WTC11 (cell line): Measurements from ENCODE around the gene LIN28A.

Experiments used
- CREB1 ChIP-seq: sonication (generic); formaldehyde crosslinking; IDR thresholded peaks from 2 replicates; pipeline ENCODE4 v1.8.0; 2023; ENCODE audit warnings: mild to moderate bottlenecking, missing genetic modification reagents
- CTCF ChIP-seq: fragments of 200-600 bp; IDR thresholded peaks from 2 replicates; pipeline ENCODE4 v1.8.0; 2022; ENCODE audit warnings: antibody characterized with exemption
- FOXK1 ChIP-seq: sonication (generic); formaldehyde crosslinking; IDR thresholded peaks from 2 replicates; pipeline ENCODE4 v1.8.0; 2022; ENCODE audit warnings: mild to moderate bottlenecking, moderate library complexity, missing genetic modification reagents
- HMGA2 ChIP-seq: fragments of 250-450 bp; sonication (Bioruptor Pico); IDR thresholded peaks from 2 replicates; pipeline ENCODE4 v1.4.0; 2021; ENCODE audit warnings: mild to moderate bottlenecking, moderate library complexity
- PREB ChIP-seq: sonication (generic); formaldehyde crosslinking; IDR thresholded peaks from 2 replicates; pipeline ENCODE4 v1.8.1; 2022; ENCODE audit warnings: mild to moderate bottlenecking, missing genetic modification reagents, moderate library complexity, borderline replicate concordance
- SP1 ChIP-seq: sonication (generic); formaldehyde crosslinking; conservative IDR thresholded peaks from 2 replicates; pipeline ENCODE4 v1.8.1; 2022; ENCODE audit warnings: missing genetic modification reagents
- ZBTB21 ChIP-seq: sonication (generic); formaldehyde crosslinking; IDR thresholded peaks from 2 replicates; pipeline ENCODE4 v1.8.1; 2023; ENCODE audit warnings: mild to moderate bottlenecking, missing genetic modification reagents, borderline replicate concordance

- no peak for TF ChIP-seq ZBTB21 (CRISPR knock-in tag)
- TF ChIP-seq SP1 (CRISPR knock-in tag): no peak
- TF ChIP-seq CREB1 (CRISPR knock-in tag): no peak
- TF ChIP-seq PREB (CRISPR knock-in tag): no peak
- TF ChIP-seq CTCF: no peak
- TF ChIP-seq HMGA2 (CRISPR knock-in tag): no peak
- no peak for TF ChIP-seq FOXK1 (CRISPR knock-in tag)
Measured at GRCh38 chr1:26450908-26451307, 40.3 kb downstream of the LIN28A start.
